RPMI8226 (cell line): ENCODE data around the gene LRRC3C.

ENCODE experiments used
- DNase-seq: peaks from one replicate; pipeline ENCODE4 v3.0.0-alpha.2; 2015

LRRC3C gene

DNA sequence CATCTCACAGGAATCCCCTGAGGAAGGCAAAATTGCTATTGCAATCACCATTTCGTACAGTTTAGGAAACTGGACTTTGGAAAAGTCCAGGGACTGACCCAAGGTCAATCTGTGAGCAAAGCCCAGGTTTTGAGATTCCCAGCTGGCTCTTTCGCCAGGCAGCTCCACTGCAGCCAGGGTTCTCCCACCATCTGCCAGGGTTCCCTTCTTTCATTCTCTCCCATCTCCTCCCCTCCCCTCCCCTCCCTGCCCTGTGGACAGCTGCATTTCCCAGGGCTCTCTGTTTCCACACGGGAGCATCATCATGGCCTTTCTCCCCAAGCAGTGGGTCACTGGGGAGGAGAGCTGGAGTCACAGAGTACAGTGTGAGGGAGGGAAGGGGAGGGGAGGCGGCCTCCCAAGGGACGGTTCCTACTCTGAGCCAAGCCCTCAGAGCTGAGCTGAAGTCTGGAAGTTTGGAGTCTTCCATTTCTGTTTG, 23.4 kb downstream of the LRRC3C start:
- no peak for DNase-seq

DNA sequence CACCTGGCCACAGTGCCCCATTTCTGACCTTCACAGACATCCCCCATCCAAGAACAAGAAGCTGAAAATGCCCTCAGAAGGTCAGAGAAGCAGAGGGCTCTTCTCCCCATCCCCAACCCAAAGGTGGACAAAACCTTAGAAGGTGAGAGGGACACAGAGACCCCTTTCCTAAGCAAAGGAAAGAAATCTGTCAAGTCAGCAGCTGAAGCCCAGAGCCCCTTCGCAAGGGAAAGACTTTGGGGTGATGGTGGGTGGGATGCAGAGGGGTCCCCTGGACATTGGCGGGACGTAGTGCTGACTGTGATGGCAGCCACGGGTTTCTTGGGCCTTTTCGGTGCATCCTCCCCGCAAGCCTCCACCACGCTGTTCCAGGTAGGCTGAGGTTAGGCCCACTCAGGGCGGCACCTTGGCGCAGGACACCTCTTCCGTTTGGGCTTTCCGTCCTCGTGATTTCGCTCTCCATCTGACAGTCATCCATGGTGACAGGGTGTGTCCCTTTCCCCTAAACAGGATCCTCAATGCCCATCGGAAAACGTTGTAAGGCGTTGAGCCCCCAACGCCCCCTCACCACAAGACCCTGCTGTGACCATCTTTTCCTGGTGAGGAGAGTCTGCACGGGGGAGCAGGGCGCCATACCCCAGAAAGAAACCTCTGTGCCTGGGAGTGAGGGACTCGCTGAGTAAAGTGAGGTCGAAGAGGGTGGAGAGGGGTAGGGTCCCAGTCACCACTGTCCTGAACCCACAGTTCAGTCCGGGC, 24.6 kb downstream of the LRRC3C start:
- DNase-seq = no peak

DNA sequence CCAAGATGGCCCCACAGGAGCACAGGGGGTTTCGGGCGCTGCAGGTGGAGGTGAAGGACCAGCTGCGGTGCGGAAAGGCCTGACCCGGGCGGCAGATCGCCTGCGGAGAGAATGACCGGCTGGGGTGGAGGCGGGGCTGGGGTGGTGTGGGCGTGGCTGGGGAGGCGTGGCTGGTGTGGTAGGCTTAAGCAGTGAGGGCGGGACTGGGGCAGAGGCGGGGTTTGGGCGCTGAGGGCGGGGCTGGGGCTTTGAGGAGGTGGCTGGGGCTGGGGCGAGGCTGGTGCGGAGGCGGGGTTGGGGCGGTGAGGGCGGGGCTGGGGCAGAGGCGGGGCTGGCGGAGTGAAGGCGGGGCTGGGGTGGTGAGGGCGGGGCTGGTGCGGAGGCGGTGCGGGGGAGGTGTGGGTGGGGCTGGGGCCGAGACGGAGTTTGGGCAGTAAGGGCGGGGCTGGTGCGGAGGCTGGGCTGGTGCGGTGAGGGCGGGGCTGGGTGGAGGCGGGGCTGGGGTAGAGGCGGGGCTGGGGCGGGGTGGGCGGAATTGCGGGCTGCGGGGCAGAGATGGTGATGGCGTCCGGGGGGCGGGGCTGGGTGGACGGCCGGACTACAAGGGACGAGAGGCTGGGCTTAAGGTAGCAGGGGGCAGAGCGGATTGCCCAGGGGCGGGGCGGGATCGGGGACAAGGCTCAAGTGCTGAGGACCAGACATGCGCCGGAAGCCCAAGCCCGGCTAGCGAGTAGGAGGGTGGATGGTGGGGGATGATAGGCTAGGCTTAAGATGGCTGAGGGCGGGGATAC, 25.3 kb downstream of the LRRC3C start:
- DNase-seq = peak; percentile 94

GRCh38 chr17:39953471-39953888, 25.9 kb downstream of the LRRC3C start:
- DNase-seq = no peak

- no peak for DNase-seq
Measured at GRCh38 chr17:39954876-39955275, 27.3 kb downstream of the LRRC3C start.

- DNase-seq = no peak
Measured at GRCh38 chr17:39955726-39956225, 28.2 kb downstream of the LRRC3C start.

GRCh38 chr17:39960524-39961041, 33.1 kb downstream of the LRRC3C start:
- DNase-seq = no peak

GRCh38 chr17:39962642-39963220, 35.2 kb downstream of the LRRC3C start, which contains the start of gene GSDMA:
TSS of gene GSDMA (plus strand) at chr17:39963004. CDS start at chr17:39965688, 2,684 bp downstream.
- no peak for DNase-seq

- peak; percentile 40 for DNase-seq
Measured at GRCh38 chr17:39963829-39964228, 36.3 kb downstream of the LRRC3C start.

- DNase-seq = no peak
Measured at GRCh38 chr17:39965017-39965699, 37.6 kb downstream of the LRRC3C start.

- DNase-seq = no peak
Measured at GRCh38 chr17:39966771-39967170, 39.2 kb downstream of the LRRC3C start.

DNA sequence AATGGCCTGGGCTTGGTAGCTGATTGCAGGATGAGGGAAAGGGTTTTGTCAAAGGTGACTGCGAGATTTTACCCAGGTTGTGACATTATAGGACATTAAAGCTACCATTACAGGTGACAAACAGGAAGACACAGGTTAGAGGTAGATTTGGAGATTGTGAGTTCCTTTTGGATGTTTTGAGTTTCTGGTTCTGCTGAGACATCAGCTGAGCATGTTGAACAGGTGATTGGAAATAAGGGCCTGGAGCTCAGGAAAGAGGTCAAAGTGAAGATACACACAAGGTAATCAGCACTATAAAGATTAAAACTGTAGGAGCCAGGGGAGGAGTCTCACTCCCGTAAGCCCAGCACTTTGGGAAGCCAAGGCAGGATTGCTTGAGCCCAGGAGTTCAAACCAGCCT, 41.2 kb downstream of the LRRC3C start:
- no peak for DNase-seq

DNA sequence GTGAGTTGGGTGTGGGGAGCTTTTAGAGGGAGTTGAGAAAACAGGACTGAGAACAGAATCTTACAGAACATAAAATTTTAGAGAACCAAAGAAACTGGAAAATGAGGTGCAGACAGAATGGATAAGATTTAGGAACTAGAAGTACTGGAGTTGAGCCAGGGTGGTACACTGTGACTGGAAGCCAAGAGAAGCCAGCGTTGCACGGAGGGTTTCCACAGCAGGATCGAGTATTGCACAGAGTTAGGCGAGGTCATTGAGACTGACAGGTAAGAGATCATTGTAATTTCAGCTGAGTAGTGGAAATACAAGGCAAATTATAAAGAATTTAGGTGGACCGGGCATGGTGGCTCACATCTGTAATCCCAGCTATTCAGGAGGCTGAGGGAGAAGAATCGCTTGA, 41.8 kb downstream of the LRRC3C start:
- DNase-seq = no peak

DNA sequence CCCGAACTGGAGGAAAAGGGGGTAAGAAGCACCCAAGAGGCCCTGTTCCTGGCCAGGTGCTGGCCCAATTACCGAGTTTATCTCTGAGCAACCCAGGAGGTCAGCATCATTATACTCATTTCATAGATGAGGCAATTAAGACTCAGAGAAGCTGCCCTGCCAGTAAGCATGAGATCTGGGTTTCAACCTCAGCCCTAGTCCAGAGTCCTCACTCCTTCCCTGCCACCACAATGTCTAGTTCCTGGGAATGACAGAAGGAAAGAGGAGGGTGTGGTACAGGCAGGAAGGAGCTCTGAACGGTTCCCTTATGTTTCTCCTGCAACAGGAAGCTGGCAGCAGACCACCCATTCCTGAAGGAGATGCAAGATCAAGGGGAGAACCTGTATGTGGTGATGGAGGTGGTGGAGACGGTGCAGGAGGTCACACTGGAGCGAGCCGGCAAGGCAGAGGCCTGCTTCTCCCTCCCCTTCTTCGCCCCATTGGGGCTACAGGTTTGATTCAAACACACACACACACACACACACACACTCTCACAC, 42.7 kb downstream of the LRRC3C start:
- DNase-seq = no peak

- no peak for DNase-seq
Measured at GRCh38 chr17:39971076-39971603, 43.6 kb downstream of the LRRC3C start.

GRCh38 chr17:39972271-39972670, 44.7 kb downstream of the LRRC3C start:
- peak; percentile 56 for DNase-seq

DNA sequence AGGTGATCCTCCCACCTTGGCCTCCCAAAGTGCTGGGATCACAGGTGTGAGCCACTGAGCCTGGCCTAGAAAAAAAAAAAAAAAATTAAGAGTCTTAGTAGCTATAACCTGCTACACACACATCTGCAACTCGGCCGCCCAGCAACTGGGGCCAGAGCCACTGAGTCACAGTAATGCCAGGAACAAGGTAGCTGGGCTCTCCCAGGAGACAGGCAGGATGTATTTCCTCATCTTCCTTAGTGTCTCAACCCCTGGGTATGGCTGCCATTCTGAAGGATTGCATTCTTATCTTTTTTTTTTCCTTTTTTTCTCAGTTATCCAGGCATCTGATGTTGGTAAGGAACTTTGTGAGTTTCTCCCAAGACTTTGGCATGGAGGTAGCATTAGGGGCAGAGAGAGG, 46.0 kb downstream of the LRRC3C start:
- no peak for DNase-seq

DNA sequence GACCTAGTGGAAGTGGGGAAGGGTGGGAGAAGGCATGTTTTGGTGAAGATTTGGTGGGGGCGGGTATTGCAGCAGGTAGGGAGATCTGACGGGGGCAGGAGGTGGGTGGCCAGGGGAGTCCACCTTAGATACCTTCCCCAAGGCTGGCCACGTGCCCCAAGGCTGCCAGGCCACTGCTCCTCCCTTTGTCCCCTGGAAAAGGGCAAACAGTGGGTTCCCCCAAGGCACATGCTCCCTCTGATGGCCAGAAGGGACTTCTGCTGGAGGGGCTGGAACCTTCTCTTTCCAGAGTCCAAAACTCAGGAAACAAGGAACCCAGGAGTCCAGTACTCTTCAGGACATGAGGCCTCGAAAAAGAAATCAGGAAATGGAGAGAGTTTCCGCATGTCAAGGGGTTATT, 46.9 kb downstream of the LRRC3C start:
- DNase-seq = no peak

- no peak for DNase-seq
Measured at GRCh38 chr17:39975801-39976200, 48.3 kb downstream of the LRRC3C start.

GRCh38 chr17:39979016-39979670, 51.6 kb downstream of the LRRC3C start:
- DNase-seq = no peak

- DNase-seq = peak; percentile 35
Measured at GRCh38 chr17:39979893-39980350, 52.4 kb downstream of the LRRC3C start.
